PC-3 (cell line): ENCODE results near the gene PSMA2. TPM values are rescaled to one million over a fixed set of nuclear protein-coding genes. Genes with fewer than 3 reads are reported as not detected.

Experiments
- ATAC-seq: fragments of 200-7000 bp; cut with Tn5 transposase; 2 replicates; pipeline ENCODE4 v1.9.1; 2020; ENCODE audit warnings: mild to moderate bottlenecking, moderate library complexity
- BruUV-seq: library from RNA; stranded (reverse); fragments of 400-500 nt; replicated peaks from 2 replicates; lab custom pipeline; 2021; lab: Mats Ljungman, UMichigan
- CTCF ChIA-PET: fragments of 300-600 bp; sonication (Branson Sonifier 250); formaldehyde crosslinking; loops from one replicate; lab custom pipeline; 2022; ENCODE audit warnings: antibody characterized with exemption; lab: Charles Lee
- POLR2A ChIA-PET: fragments of 300-600 bp; sonication (Branson Sonifier 250); formaldehyde crosslinking; loops from one replicate; lab custom pipeline; 2022; ENCODE audit warnings: antibody characterized with exemption; ENCODE audit not compliant: unreplicated experiment; lab: Charles Lee
- DNase-seq: peaks from one replicate; pipeline ENCODE4 v3.0.0-alpha.2; 2015
- H2AFZ ChIP-seq: fragments of 300-600 bp; sonication (generic); 2 replicates; pipeline ENCODE4 v1.6.0; 2016; ENCODE audit warnings: antibody characterized with exemption, low read length
- H3F3A ChIP-seq: fragments of 300-600 bp; sonication (generic); one replicate; pipeline ENCODE4 v1.6.0; 2017; ENCODE audit warnings: antibody characterized with exemption, low read length, control low read depth, mild to moderate bottlenecking; ENCODE audit not compliant: unreplicated experiment
- H3K27ac ChIP-seq: fragments of 300-600 bp; sonication (generic); 2 replicates; pipeline ENCODE4 v1.5.1; 2016; ENCODE audit warnings: mild to moderate bottlenecking, low read length
- H3K27me3 ChIP-seq: fragments of 300-600 bp; sonication (generic); 2 replicates; pipeline ENCODE4 v1.6.1; 2016; ENCODE audit warnings: low read length, mixed read lengths
- H3K36me3 ChIP-seq: fragments of 300-600 bp; sonication (generic); 2 replicates; pipeline ENCODE4 v1.6.1; 2016; ENCODE audit warnings: low read depth, mixed run types, low read length, mixed read lengths
- H3K4me1 ChIP-seq: fragments of 300-600 bp; sonication (generic); 2 replicates; pipeline ENCODE4 v1.5.1; 2016; ENCODE audit warnings: low read length; ENCODE audit not compliant: insufficient read depth
- H3K4me2 ChIP-seq: fragments of 300-600 bp; sonication (generic); 2 replicates; pipeline ENCODE4 v1.6.0; 2016; ENCODE audit warnings: low read length
- H3K4me3 ChIP-seq: fragments of 300-600 bp; sonication (generic); 2 replicates; pipeline ENCODE4 v1.5.1; 2016; ENCODE audit warnings: mild to moderate bottlenecking, low read length, mixed read lengths
- H3K79me2 ChIP-seq: fragments of 300-600 bp; sonication (generic); 2 replicates; pipeline ENCODE4 v1.6.1; 2017; ENCODE audit warnings: low read length, mixed read lengths
- H3K9ac ChIP-seq: fragments of 300-600 bp; sonication (generic); 2 replicates; pipeline ENCODE4 v1.6.0; 2016; ENCODE audit warnings: mild to moderate bottlenecking, low read length
- H3K9me2 ChIP-seq: fragments of 300-600 bp; sonication (generic); replicated peaks from 2 replicates; pipeline ENCODE4 v1.6.1; 2016; ENCODE audit warnings: mixed run types, low read length, mixed read lengths
- H3K9me3 ChIP-seq: fragments of 300-600 bp; sonication (generic); 2 replicates; pipeline ENCODE4 v1.6.1; 2016; ENCODE audit warnings: low read length, mixed read lengths
- H4K20me1 ChIP-seq: fragments of 300-600 bp; sonication (generic); 2 replicates; pipeline ENCODE4 v1.6.1; 2016; ENCODE audit warnings: low read length, mixed read lengths
- EZH2 ChIP-seq: fragments of 300-600 bp; sonication (generic); IDR thresholded peaks from one replicate; pipeline ENCODE4 v1.6.1; 2017; ENCODE audit warnings: antibody characterized with exemption, mild to moderate bottlenecking, low read length; ENCODE audit not compliant: unreplicated experiment
- EZH2phosphoT487 ChIP-seq: fragments of 300-600 bp; sonication (generic); IDR thresholded peaks from 2 replicates; pipeline ENCODE4 v1.6.1; 2018; ENCODE audit warnings: mild to moderate bottlenecking, antibody characterized with exemption, low read length, borderline replicate concordance
- intact Hi-C: fragments of 100-400 bp; cut with micrococcal nuclease; formaldehyde crosslinking; loops from 2 replicates; pipeline ENCODE4 v1.9.0; 2023
- total RNA-seq: library from RNA; depleted of rRNA; stranded (reverse); fragments of >200 nt; gene quantifications from 2 replicates; pipeline ENCODE4 v1.2.3, GENCODE V29; 2014
- TF ChIP-seq, protein P1 (sequence below): fragments of 300-600 bp; sonication (generic); conservative IDR thresholded peaks from 2 replicates; pipeline ENCODE4 v1.5.1; 2017; ENCODE audit warnings: antibody characterized with exemption, low read depth, mild to moderate bottlenecking, low read length

The PSMA2 gene
- total RNA-seq, 1 experiment from 2014 or later, result 85.6 TPM

DNA sequence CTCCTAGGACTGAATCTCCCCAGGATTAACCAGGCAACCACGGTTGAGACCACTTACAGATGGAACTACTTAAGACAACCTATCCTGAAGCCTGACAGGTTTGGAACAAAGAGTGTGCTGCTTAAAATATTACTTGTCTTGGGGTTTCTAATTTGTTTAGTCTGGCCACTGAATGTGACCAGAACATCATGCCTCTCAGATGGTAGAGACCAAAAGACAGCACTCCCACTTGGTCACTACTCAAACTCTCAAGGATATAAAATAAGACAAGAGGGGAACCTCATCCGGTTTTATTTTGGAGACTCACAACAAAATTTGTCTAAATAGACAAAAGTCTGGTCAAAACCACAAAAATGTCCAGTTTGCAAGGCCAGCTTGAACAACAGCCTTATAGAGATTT, 15.5 kb upstream of the PSMA2 start:
- intact Hi-C loops, result no loop called here
- no peak overlapping the region for H3K4me3 ChIP-seq
- H3K36me3 ChIP-seq, result no peaks in the 10 kb centered on the region
- ChIA-PET POLR2A (no interaction called here), CTCF (no interaction called here)
- no peaks in the 10 kb centered on the region for H4K20me1 ChIP-seq
- H3K27ac ChIP-seq, result no peak overlapping the region
- DNase-seq (no peak), ATAC-seq (no peak)
- no peaks in the 10 kb centered on the region for H3K9me3 ChIP-seq
- no peak overlapping the region for H3K4me2 ChIP-seq
- TF ChIP-seq EZH2 (no peak), EZH2phosphoT487 (no peak)
- TF ChIP-seq, protein P1, sequence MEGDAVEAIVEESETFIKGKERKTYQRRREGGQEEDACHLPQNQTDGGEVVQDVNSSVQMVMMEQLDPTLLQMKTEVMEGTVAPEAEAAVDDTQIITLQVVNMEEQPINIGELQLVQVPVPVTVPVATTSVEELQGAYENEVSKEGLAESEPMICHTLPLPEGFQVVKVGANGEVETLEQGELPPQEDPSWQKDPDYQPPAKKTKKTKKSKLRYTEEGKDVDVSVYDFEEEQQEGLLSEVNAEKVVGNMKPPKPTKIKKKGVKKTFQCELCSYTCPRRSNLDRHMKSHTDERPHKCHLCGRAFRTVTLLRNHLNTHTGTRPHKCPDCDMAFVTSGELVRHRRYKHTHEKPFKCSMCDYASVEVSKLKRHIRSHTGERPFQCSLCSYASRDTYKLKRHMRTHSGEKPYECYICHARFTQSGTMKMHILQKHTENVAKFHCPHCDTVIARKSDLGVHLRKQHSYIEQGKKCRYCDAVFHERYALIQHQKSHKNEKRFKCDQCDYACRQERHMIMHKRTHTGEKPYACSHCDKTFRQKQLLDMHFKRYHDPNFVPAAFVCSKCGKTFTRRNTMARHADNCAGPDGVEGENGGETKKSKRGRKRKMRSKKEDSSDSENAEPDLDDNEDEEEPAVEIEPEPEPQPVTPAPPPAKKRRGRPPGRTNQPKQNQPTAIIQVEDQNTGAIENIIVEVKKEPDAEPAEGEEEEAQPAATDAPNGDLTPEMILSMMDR, result no peak
- H3K9ac ChIP-seq, result no peak overlapping the region
- BruUV-seq, result no TSS peak
- no peaks in the 10 kb centered on the region for H3K9me2 ChIP-seq
- H3K27me3 ChIP-seq, result no peaks in the 10 kb centered on the region
- no peaks in the 10 kb centered on the region for H3K79me2 ChIP-seq
- no peak overlapping the region for H2AFZ ChIP-seq
- no peaks in the 10 kb centered on the region for H3K4me1 ChIP-seq
- H3F3A ChIP-seq, result no peaks in the 10 kb centered on the region

DNA sequence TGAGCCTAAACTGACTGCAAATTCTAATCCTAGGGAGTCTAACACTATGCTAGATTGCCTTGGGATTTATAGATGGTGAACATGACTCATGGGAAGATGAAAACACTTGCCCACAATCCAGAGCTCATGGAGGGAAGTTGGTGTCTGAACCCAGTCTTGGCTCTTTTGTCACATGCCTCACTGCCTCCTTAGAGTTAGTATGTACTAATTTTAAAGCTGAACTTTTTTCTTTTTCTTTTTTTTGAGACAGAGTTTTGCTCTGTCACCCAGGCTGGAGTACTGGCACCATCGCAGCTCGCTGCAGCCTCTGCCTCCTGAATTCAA, 14.6 kb upstream of the PSMA2 start:
- ATAC-seq (no peak; the same call in 1 of the 2 replicates), DNase-seq (no peak)
- H3F3A ChIP-seq, result no peaks in the 10 kb centered on the region
- H3K9me2 ChIP-seq, result no peaks in the 10 kb centered on the region
- BruUV-seq, result no TSS peak
- no peaks in the 10 kb centered on the region for H3K4me1 ChIP-seq
- intact Hi-C loops, result no loop called here
- no peak overlapping the region for H3K4me2 ChIP-seq
- H3K79me2 ChIP-seq, result no peaks in the 10 kb centered on the region
- H3K36me3 ChIP-seq, result no peaks in the 10 kb centered on the region
- no peak overlapping the region for H3K27ac ChIP-seq
- CTCF ChIA-PET, result no interaction called here
- no peaks in the 10 kb centered on the region for H3K27me3 ChIP-seq
- H2AFZ ChIP-seq, result no peak overlapping the region
- no peak overlapping the region for H3K4me3 ChIP-seq
- POLR2A ChIA-PET, result no interaction called here
- H3K9me3 ChIP-seq, result no peaks in the 10 kb centered on the region
- TF ChIP-seq EZH2phosphoT487 (no peak), EZH2 (no peak)
- TF ChIP-seq, protein P1, result no peak
- H4K20me1 ChIP-seq, result no peaks in the 10 kb centered on the region
- H3K9ac ChIP-seq, result no peak overlapping the region

DNA sequence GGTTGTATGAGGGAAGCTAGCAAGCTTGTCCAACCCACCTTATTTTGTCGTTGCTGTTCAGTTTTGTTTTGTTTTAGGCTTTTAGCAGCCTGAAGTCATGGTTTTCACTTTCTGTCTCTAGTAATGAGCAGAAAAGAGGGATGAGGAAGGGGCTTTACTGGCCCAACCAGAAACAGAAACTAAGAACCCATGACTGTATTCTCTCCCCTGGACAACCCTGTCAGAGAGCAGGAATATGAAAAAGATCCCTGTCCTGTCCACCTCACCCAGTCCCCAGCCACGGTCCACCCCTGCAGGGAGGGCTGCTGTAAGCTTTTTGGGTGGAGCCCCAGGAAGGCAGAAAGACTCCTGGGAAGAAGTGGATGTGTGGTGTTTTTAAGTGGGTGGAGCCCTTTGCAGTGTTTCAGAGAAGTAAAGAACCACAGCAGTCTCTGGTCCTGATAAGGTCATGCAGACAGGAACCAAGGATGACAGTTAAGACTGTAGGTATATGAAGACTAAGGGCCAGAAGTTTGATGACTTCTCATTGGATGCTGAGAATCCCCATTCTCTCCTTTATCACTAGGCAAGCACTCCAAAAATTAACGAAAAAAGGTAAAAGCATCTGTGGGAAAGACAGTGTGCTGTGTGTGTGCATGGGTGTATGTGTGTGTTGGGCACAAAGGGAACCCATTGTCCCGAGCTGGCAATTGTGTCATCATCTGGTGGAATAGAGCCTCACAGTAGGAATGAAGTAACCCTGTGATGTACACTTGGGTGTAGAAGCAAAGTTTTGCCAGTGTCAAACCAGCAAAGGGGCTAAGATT, 14.1 kb upstream of the PSMA2 start:
- no peak overlapping the region for H2AFZ ChIP-seq
- no peaks in the 10 kb centered on the region for H4K20me1 ChIP-seq
- no peaks in the 10 kb centered on the region for H3K9me2 ChIP-seq
- ChIA-PET POLR2A (no interaction called here), CTCF (interaction anchor here (0.9 kb wide), 1 partner anchor 1008 kb away, joined by 5 read pairs; no protein-coding TSS in a partner anchor)
- no peak overlapping the region for H3K9ac ChIP-seq
- no peak overlapping the region for H3K27ac ChIP-seq
- H3K4me2 ChIP-seq, result no peak overlapping the region
- DNase-seq (no peak), ATAC-seq (no peak)
- H3K79me2 ChIP-seq, result no peaks in the 10 kb centered on the region
- no peaks in the 10 kb centered on the region for H3K27me3 ChIP-seq
- intact Hi-C loops, result no loop called here
- BruUV-seq, result no TSS peak
- no peaks in the 10 kb centered on the region for H3K36me3 ChIP-seq
- H3K4me3 ChIP-seq, result no peak overlapping the region
- H3K4me1 ChIP-seq, result no peaks in the 10 kb centered on the region
- H3K9me3 ChIP-seq, result no peaks in the 10 kb centered on the region
- TF ChIP-seq, protein P1, result no peak
- TF ChIP-seq EZH2phosphoT487, result no peak
- TF ChIP-seq EZH2, result no peak
- H3F3A ChIP-seq, result no peaks in the 10 kb centered on the region
